ENCODE data around the gene SPEF2.

Gene SPEF2

GRCh38 chr5:35850967-35851680 is 233.5 kb downstream of the SPEF2 start:
- H3K36me3 ChIP-seq = no peaks in the 10 kb centered on the region
- no peaks in the 10 kb centered on the region for H3K9me3 ChIP-seq (ENCODE audit: severe bottlenecking)
- H3K27ac ChIP-seq = no peak overlapping the region
- no peak for TF ChIP-seq CTCF (IDR thresholded peaks at IDR 0.05; ENCODE audit: low read depth, low read length)
- H3K4me3 ChIP-seq (ENCODE audit: low read depth, low read length) = no peak overlapping the region
- no peak for DNase-seq
- H3K27me3 ChIP-seq (ENCODE audit: insufficient read depth, low read depth, severe bottlenecking) = peaks cover 69% of the 10 kb centered on the region

- Histone ChIP-seq H3K27ac (no peak overlapping the region), H3K27me3 (ENCODE audit: insufficient read depth, low read depth, severe bottlenecking) (peaks cover 75% of the 10 kb centered on the region), H3K9me3 (ENCODE audit: severe bottlenecking) (no peaks in the 10 kb centered on the region), H3K36me3 (no peaks in the 10 kb centered on the region), H3K4me3 (ENCODE audit: low read depth, low read length) (no peak overlapping the region)
- DNase-seq = no peak
- peak; percentile 24 for TF ChIP-seq CTCF (IDR thresholded peaks at IDR 0.05; ENCODE audit: low read depth, low read length)
Observed at GRCh38 chr5:35852084-35852734, 234.5 kb downstream of the SPEF2 start.

- Histone ChIP-seq H3K27ac (no peak overlapping the region), H3K36me3 (no peaks in the 10 kb centered on the region), H3K9me3 (ENCODE audit: severe bottlenecking) (no peaks in the 10 kb centered on the region), H3K4me3 (ENCODE audit: low read depth, low read length) (no peak overlapping the region), H3K27me3 (ENCODE audit: insufficient read depth, low read depth, severe bottlenecking) (peaks cover 75% of the 10 kb centered on the region)
- TF ChIP-seq CTCF (IDR thresholded peaks at IDR 0.05; ENCODE audit: low read depth, low read length) = no peak
- DNase-seq = no peak
Observed at GRCh38 chr5:35852773-35853172, 235.1 kb downstream of the SPEF2 start.

- DNase-seq = no peak
- Histone ChIP-seq H3K4me3 (ENCODE audit: low read depth, low read length) (no peak overlapping the region), H3K9me3 (ENCODE audit: severe bottlenecking) (no peaks in the 10 kb centered on the region), H3K36me3 (no peaks in the 10 kb centered on the region), H3K27me3 (ENCODE audit: insufficient read depth, low read depth, severe bottlenecking) (peaks cover 72% of the 10 kb centered on the region), H3K27ac (no peak overlapping the region)
- no peak for TF ChIP-seq CTCF (IDR thresholded peaks at IDR 0.05; ENCODE audit: low read depth, low read length)
Observed at GRCh38 chr5:35853631-35854030, 236.0 kb downstream of the SPEF2 start.

GRCh38 chr5:35854248-35854647 is 236.6 kb downstream of the SPEF2 start:
- no peaks in the 10 kb centered on the region for H3K9me3 ChIP-seq (ENCODE audit: severe bottlenecking)
- H3K4me3 ChIP-seq (ENCODE audit: low read depth, low read length) = no peak overlapping the region
- peaks cover 74% of the 10 kb centered on the region for H3K27me3 ChIP-seq (ENCODE audit: insufficient read depth, low read depth, severe bottlenecking)
- H3K36me3 ChIP-seq = no peaks in the 10 kb centered on the region
- no peak for DNase-seq
- TF ChIP-seq CTCF (IDR thresholded peaks at IDR 0.05; ENCODE audit: low read depth, low read length) = no peak
- H3K27ac ChIP-seq = no peak overlapping the region

All from WERI-Rb-1 (cell line).